Vagina (tissue), 2 donors: ENCODE data around the gene SMCO3. TPM values are rescaled to one million over a fixed set of nuclear protein-coding genes. Genes with fewer than 3 reads are reported as not detected.

Experiments used
- DNase-seq, 2 donors: peaks; one replicate each; pipeline ENCODE4 v3.0.0-alpha.2; 2017; ENCODE audit errors: extremely low spot score in 2 of 2
- H3K27ac ChIP-seq: fragments of 200-600 bp; sonication (generic); one replicate; pipeline ENCODE4 v1.5.1; 2019
- H3K27me3 ChIP-seq: fragments of 200-600 bp; sonication (generic); one replicate; pipeline ENCODE4 v1.5.1; 2019
- H3K36me3 ChIP-seq, 2 donors: fragments of 200-600 bp; sonication (generic); one replicate each; pipeline ENCODE4 v1.5.1; 2017 to 2019
- H3K4me1 ChIP-seq: fragments of 200-600 bp; sonication (generic); one replicate; pipeline ENCODE4 v1.5.1; 2019
- H3K4me3 ChIP-seq, 2 donors: fragments of 200-600 bp; sonication (generic); 1 replicate in 1 of 2; 2 replicates in 1 of 2; pipeline ENCODE4 v1.5.1; 2016 to 2019
- H3K9me3 ChIP-seq: fragments of 200-600 bp; sonication (generic); one replicate; pipeline ENCODE4 v1.5.1; 2019
- POLR2A ChIP-seq, 2 donors: fragments of 450-650 bp; IDR thresholded peaks; one replicate each; pipeline ENCODE4 v1.6.1; 2017; ENCODE audit warnings: antibody characterized with exemption in 2 of 2, mild to moderate bottlenecking in 2 of 2, moderate library complexity in 2 of 2
- POLR2AphosphoS5 ChIP-seq, 2 donors: sonication (generic); formaldehyde crosslinking; IDR thresholded peaks; one replicate each; pipeline ENCODE4 v1.9.0; 2017; ENCODE audit warnings: antibody characterized with exemption in 2 of 2, mild to moderate bottlenecking in 2 of 2, low read depth in 1 of 2; ENCODE audit not compliant: insufficient read depth in 1 of 2
- intact Hi-C: fragments of 100-400 bp; cut with DNase I; formaldehyde crosslinking; loops from one replicate; pipeline ENCODE4 v1.15.1; 2023
- total RNA-seq: library from RNA; depleted of rRNA; stranded (reverse); fragments of >200 nt; gene quantifications from one replicate; pipeline ENCODE4 v1.2.3, GENCODE V29; 2016
- TF ChIP-seq, protein P1 (sequence below), 3 experiments: fragments of 450-650 bp in 2 of 3; fragments of 200-600 bp in 1 of 3; sonication (generic) in 1 of 3; IDR thresholded peaks; one replicate each; pipeline ENCODE4 v1.5.1; 2017 to 2019; ENCODE audit warnings: antibody characterized with exemption in 3 of 3, mild to moderate bottlenecking in 2 of 3, moderate library complexity in 2 of 3

The SMCO3 gene
- total RNA-seq: not detected

DNA sequence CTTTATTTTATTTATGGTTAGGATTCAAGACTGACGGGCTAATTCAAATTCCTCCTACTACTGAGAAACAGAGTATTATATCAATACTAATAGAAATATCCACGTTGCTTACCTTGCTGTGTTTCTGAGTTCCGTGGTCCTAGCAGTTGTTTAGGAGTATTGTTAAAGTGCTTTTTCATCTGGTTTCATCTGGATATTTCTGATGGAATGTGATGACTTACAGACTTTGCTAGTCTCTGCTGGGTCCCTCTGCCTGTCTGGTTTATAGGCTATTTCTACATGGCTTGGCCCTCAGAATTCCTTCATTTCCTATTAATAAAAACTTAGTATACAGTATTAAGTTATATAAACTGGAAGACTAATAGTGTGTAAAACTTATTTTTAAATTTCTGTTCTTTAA is at the start of gene SMCO3:
SMCO3 (minus strand) TSS at position 169 of the 400 bp plus-strand sequence. CDS start 7,502 bp downstream, outside the sequence.
- Histone ChIP-seq H3K27ac (peak within 1 kb of the TSS; percentile 33), H3K4me1 (no peaks in the 10 kb centered on the region), H3K4me3 (peak within 1 kb of the TSS; percentile 21 to 24), H3K36me3 (no peaks in the 10 kb centered on the region), H3K27me3 (no peaks in the 10 kb centered on the region), H3K9me3 (no peaks in the 10 kb centered on the region)
- TF ChIP-seq, protein P1, sequence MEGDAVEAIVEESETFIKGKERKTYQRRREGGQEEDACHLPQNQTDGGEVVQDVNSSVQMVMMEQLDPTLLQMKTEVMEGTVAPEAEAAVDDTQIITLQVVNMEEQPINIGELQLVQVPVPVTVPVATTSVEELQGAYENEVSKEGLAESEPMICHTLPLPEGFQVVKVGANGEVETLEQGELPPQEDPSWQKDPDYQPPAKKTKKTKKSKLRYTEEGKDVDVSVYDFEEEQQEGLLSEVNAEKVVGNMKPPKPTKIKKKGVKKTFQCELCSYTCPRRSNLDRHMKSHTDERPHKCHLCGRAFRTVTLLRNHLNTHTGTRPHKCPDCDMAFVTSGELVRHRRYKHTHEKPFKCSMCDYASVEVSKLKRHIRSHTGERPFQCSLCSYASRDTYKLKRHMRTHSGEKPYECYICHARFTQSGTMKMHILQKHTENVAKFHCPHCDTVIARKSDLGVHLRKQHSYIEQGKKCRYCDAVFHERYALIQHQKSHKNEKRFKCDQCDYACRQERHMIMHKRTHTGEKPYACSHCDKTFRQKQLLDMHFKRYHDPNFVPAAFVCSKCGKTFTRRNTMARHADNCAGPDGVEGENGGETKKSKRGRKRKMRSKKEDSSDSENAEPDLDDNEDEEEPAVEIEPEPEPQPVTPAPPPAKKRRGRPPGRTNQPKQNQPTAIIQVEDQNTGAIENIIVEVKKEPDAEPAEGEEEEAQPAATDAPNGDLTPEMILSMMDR (IDR thresholded peaks at IDR 0.05): no peak
- TF ChIP-seq POLR2A (IDR thresholded peaks at IDR 0.05) (no peak), POLR2AphosphoS5 (IDR thresholded peaks at IDR 0.05; ENCODE audit: insufficient read depth in 1 of 2, low read depth in 1 of 2) (no peak)
- intact Hi-C loops: no loop called here
- no peak for DNase-seq

DNA sequence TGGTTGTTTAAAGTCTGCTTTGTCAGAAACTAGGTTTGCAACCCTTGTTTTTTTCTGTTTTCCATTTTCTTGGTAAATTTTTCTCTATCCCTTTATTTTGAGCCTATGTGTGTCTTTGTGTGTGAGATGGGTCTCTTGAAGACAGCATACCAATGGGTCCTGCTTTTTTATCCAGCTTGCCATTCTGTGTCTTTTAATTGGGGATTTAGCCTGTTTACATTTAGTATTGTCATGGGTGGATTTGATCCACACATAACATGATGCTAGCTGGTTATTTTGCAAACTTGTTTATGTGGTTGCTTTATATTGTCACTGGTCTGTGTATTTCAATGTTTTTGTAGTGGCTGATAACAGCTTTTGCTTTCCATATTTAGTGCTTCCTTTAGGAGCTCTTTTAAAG is 46.5 kb upstream of the SMCO3 start:
- no peaks in the 10 kb centered on the region for H3K27me3 ChIP-seq
- H3K27ac ChIP-seq: no peak overlapping the region
- H3K4me3 ChIP-seq: no peak overlapping the region
- TF ChIP-seq POLR2A (IDR thresholded peaks at IDR 0.05) (no peak), POLR2AphosphoS5 (IDR thresholded peaks at IDR 0.05; ENCODE audit: insufficient read depth in 1 of 2, low read depth in 1 of 2) (no peak)
- TF ChIP-seq, protein P1 (IDR thresholded peaks at IDR 0.05): no peak
- H3K36me3 ChIP-seq: no peaks in the 10 kb centered on the region
- intact Hi-C loops: no loop called here
- H3K4me1 ChIP-seq: no peaks in the 10 kb centered on the region
- no peaks in the 10 kb centered on the region for H3K9me3 ChIP-seq
- DNase-seq: no peak

DNA sequence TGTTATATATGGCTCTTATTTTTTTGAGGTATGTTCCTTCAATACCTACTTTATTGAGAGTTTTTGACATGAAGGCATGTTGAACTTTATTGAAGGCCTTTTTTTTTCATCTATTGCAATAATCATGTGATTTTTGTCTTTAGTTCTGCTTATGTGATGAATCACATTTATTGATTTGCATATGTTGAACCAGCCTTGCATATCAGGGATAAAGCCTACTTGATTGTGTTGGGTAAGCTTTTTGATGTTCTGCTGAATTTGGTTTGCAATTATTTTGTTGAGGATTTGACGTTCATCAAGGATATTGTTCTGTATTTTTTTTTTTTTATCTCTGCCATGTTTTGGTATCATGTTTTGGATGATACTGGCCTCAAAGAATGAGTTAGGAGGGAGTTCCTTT is 44.5 kb upstream of the SMCO3 start:
- no peaks in the 10 kb centered on the region for H3K9me3 ChIP-seq
- H3K27me3 ChIP-seq: no peaks in the 10 kb centered on the region
- intact Hi-C loops: no loop called here
- no peak for TF ChIP-seq POLR2AphosphoS5 (IDR thresholded peaks at IDR 0.05; ENCODE audit: insufficient read depth in 1 of 2, low read depth in 1 of 2)
- TF ChIP-seq POLR2A (IDR thresholded peaks at IDR 0.05): no peak
- TF ChIP-seq, protein P1 (IDR thresholded peaks at IDR 0.05): no peak
- no peaks in the 10 kb centered on the region for H3K36me3 ChIP-seq
- DNase-seq: no peak
- H3K4me3 ChIP-seq: no peak overlapping the region
- H3K27ac ChIP-seq: no peak overlapping the region
- peaks cover 7% of the 10 kb centered on the region for H3K4me1 ChIP-seq

DNA sequence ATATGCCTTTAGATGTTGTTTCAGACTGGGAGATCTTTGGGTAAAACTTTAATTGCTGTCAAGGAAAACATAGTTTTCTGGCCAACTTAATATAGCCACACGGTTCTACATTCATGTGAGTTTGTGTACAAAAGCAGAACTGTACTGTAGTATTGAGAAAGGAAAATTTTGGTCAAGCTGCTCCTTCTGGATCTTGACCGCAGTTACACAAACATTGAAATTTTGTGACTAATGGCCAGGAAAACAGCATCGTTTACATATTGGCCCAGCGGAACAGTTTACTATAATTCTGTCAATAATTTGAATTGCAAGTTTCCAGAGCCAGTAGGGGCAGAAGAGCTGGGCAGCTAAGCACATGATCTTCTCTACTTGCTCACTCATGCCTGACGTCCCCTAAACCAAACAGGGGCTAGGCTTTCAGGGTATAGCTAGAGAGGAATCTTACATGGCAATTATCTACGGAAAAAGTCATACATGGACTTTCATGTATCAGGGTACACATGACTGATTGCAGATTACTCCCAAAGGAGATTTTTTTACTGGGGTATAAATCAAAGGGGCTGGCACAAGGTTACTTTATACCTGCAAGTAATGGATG is 40.7 kb upstream of the SMCO3 start:
- peak overlapping the region; percentile 15 for H3K27ac ChIP-seq
- H3K9me3 ChIP-seq: no peaks in the 10 kb centered on the region
- intact Hi-C loops: no loop called here
- no peak for DNase-seq
- H3K27me3 ChIP-seq: no peaks in the 10 kb centered on the region
- no peak for TF ChIP-seq POLR2A (IDR thresholded peaks at IDR 0.05)
- TF ChIP-seq, protein P1 (IDR thresholded peaks at IDR 0.05): no peak
- no peak for TF ChIP-seq POLR2AphosphoS5 (IDR thresholded peaks at IDR 0.05; ENCODE audit: insufficient read depth in 1 of 2, low read depth in 1 of 2)
- H3K36me3 ChIP-seq: no peaks in the 10 kb centered on the region
- no peak overlapping the region for H3K4me3 ChIP-seq
- peaks cover 16% of the 10 kb centered on the region for H3K4me1 ChIP-seq

DNA sequence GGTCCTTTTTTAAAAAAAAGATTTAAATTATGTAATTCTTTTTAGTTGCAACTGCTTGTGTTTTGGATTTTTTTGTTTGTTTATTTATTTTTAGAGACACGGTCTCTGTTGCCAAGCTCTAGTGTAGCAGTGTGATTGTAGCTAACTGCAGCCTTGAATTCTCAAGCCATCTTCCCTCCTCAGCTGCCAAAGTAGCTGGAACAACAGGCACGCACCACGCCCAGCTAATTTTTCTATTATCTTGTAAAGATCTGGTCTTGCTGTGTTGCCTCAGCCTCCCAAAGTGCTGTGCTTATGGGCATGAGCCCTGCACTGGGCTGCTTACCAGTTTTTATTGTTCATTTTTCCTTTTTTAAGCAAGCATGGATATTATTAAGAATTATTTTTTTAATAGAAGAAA is 40.0 kb upstream of the SMCO3 start:
- TF ChIP-seq, protein P1 (IDR thresholded peaks at IDR 0.05): no peak
- no peak for TF ChIP-seq POLR2A (IDR thresholded peaks at IDR 0.05)
- no peak for TF ChIP-seq POLR2AphosphoS5 (IDR thresholded peaks at IDR 0.05; ENCODE audit: insufficient read depth in 1 of 2, low read depth in 1 of 2)
- no peak for DNase-seq
- no peak overlapping the region for H3K4me3 ChIP-seq
- intact Hi-C loops: no loop called here
- H3K27ac ChIP-seq: peak overlapping the region; percentile 56
- H3K36me3 ChIP-seq: no peaks in the 10 kb centered on the region
- H3K4me1 ChIP-seq: peaks cover 22% of the 10 kb centered on the region
- H3K27me3 ChIP-seq: no peaks in the 10 kb centered on the region
- H3K9me3 ChIP-seq: no peaks in the 10 kb centered on the region
